Adipocyte (in vitro differentiated cells): Measurements from ENCODE around the gene KCNJ6.
"Not testable (repeated sequence)": the region's sequence is repeated elsewhere in the genome, so short reads cannot be mapped to it uniquely, and the experiment has no call there.

Experiments used
- DNase-seq: peaks from one replicate; pipeline ENCODE4 v3.0.0-alpha.2; 2015; ENCODE audit warnings: low read depth
- H3K27me3 ChIP-seq: replicated peaks from 2 replicates; pipeline ENCODE4 v1.7.0; 2013; ENCODE audit warnings: mild to moderate bottlenecking, low read length, moderate library complexity; ENCODE audit not compliant: control insufficient read depth, insufficient read depth
- H3K36me3 ChIP-seq: 2 replicates; pipeline ENCODE4 v1.7.0; 2013; ENCODE audit warnings: low read length, mild to moderate bottlenecking, moderate library complexity; ENCODE audit not compliant: control insufficient read depth, insufficient read depth, severe bottlenecking
- H3K4me1 ChIP-seq: 2 replicates; pipeline ENCODE4 v1.7.0; 2013; ENCODE audit warnings: mild to moderate bottlenecking, low read length, moderate library complexity; ENCODE audit not compliant: control insufficient read depth, insufficient read depth
- H3K4me3 ChIP-seq: 2 replicates; pipeline ENCODE4 v1.7.0; 2013; ENCODE audit warnings: mild to moderate bottlenecking, low read length, moderate library complexity
- H3K9ac ChIP-seq: 2 replicates; pipeline ENCODE4 v1.7.0; 2013; ENCODE audit warnings: mild to moderate bottlenecking, low read length, moderate library complexity
- H3K9me3 ChIP-seq: 2 replicates; pipeline ENCODE4 v1.7.0; 2013; ENCODE audit warnings: mild to moderate bottlenecking, low read length, moderate library complexity; ENCODE audit not compliant: control insufficient read depth

Gene KCNJ6

GRCh38 chr21:37724201-37724600 lies 192.1 kb downstream of the KCNJ6 start:
- Histone ChIP-seq H3K4me3 (no peak overlapping the region), H3K36me3 (no peaks in the 10 kb centered on the region), H3K9ac (no peak overlapping the region), H3K4me1 (no peaks in the 10 kb centered on the region), H3K27me3 (peaks cover 40% of the 10 kb centered on the region), H3K9me3 (peaks cover 9% of the 10 kb centered on the region)
- no peak for DNase-seq

GRCh38 chr21:37717534-37717933 lies 198.7 kb downstream of the KCNJ6 start:
- no peak overlapping the region for H3K4me3 ChIP-seq
- no peaks in the 10 kb centered on the region for H3K4me1 ChIP-seq
- no peak for DNase-seq
- no peaks in the 10 kb centered on the region for H3K36me3 ChIP-seq
- H3K27me3 ChIP-seq: peaks cover 28% of the 10 kb centered on the region
- H3K9ac ChIP-seq: no peak overlapping the region
- H3K9me3 ChIP-seq: peaks cover 11% of the 10 kb centered on the region

- H3K4me3 ChIP-seq, DNase-seq, H3K4me1 ChIP-seq, H3K36me3 ChIP-seq, H3K9ac ChIP-seq, H3K9me3 ChIP-seq: not testable (repeated sequence)
- peaks cover 14% of the 10 kb centered on the region for H3K27me3 ChIP-seq
Observed at GRCh38 chr21:37712569-37712934, 203.7 kb downstream of the KCNJ6 start.

- Histone ChIP-seq H3K27me3 (peaks cover 10% of the 10 kb centered on the region), H3K4me3 (no peak overlapping the region), H3K36me3 (no peaks in the 10 kb centered on the region), H3K4me1 (no peaks in the 10 kb centered on the region), H3K9me3 (peaks cover 7% of the 10 kb centered on the region), H3K9ac (no peak overlapping the region)
- DNase-seq: peak; percentile 89
Observed at GRCh38 chr21:37711836-37712568, 204.3 kb downstream of the KCNJ6 start.

GRCh38 chr21:37711286-37711829 lies 204.9 kb downstream of the KCNJ6 start:
- H3K9me3 ChIP-seq: peaks cover 8% of the 10 kb centered on the region
- DNase-seq: no peak
- H3K4me1 ChIP-seq: no peaks in the 10 kb centered on the region
- no peak overlapping the region for H3K9ac ChIP-seq
- no peak overlapping the region for H3K4me3 ChIP-seq
- H3K27me3 ChIP-seq: peaks cover 10% of the 10 kb centered on the region
- no peaks in the 10 kb centered on the region for H3K36me3 ChIP-seq

- peaks cover 11% of the 10 kb centered on the region for H3K9me3 ChIP-seq
- no peaks in the 10 kb centered on the region for H3K4me1 ChIP-seq
- peaks cover 11% of the 10 kb centered on the region for H3K27me3 ChIP-seq
- H3K4me3 ChIP-seq: no peak overlapping the region
- no peak for DNase-seq
- H3K36me3 ChIP-seq: no peaks in the 10 kb centered on the region
- no peak overlapping the region for H3K9ac ChIP-seq
Observed at GRCh38 chr21:37710546-37711285, 205.5 kb downstream of the KCNJ6 start.

- H3K9me3 ChIP-seq: peaks cover 5% of the 10 kb centered on the region
- H3K9ac ChIP-seq: no peak overlapping the region
- H3K27me3 ChIP-seq: peaks cover 12% of the 10 kb centered on the region
- no peaks in the 10 kb centered on the region for H3K4me1 ChIP-seq
- no peak for DNase-seq
- no peaks in the 10 kb centered on the region for H3K36me3 ChIP-seq
- no peak overlapping the region for H3K4me3 ChIP-seq
Observed at GRCh38 chr21:37704751-37705150, 211.5 kb downstream of the KCNJ6 start.

GRCh38 chr21:37702241-37702640 lies 214.0 kb downstream of the KCNJ6 start:
- H3K36me3 ChIP-seq: no peaks in the 10 kb centered on the region
- H3K27me3 ChIP-seq: peaks cover 21% of the 10 kb centered on the region
- peaks cover 5% of the 10 kb centered on the region for H3K9me3 ChIP-seq
- H3K9ac ChIP-seq: no peak overlapping the region
- H3K4me1 ChIP-seq: no peaks in the 10 kb centered on the region
- H3K4me3 ChIP-seq: no peak overlapping the region
- DNase-seq: no peak

- Histone ChIP-seq H3K4me1 (no peaks in the 10 kb centered on the region), H3K9ac (no peak overlapping the region), H3K36me3 (no peaks in the 10 kb centered on the region), H3K9me3 (peaks cover 13% of the 10 kb centered on the region), H3K4me3 (no peak overlapping the region), H3K27me3 (peaks cover 28% of the 10 kb centered on the region)
- peak; percentile 85 for DNase-seq
Observed at GRCh38 chr21:37700641-37701202, 215.5 kb downstream of the KCNJ6 start.

GRCh38 chr21:37699024-37699775 lies 217.1 kb downstream of the KCNJ6 start:
- Histone ChIP-seq H3K4me3 (no peak overlapping the region), H3K36me3 (no peaks in the 10 kb centered on the region), H3K9me3 (peaks cover 14% of the 10 kb centered on the region), H3K4me1 (no peaks in the 10 kb centered on the region), H3K9ac (no peak overlapping the region), H3K27me3 (peaks cover 26% of the 10 kb centered on the region)
- no peak for DNase-seq

- Histone ChIP-seq H3K9ac (no peak overlapping the region), H3K27me3 (peaks cover 20% of the 10 kb centered on the region), H3K9me3 (peaks cover 14% of the 10 kb centered on the region), H3K4me1 (no peaks in the 10 kb centered on the region), H3K4me3 (no peak overlapping the region), H3K36me3 (no peaks in the 10 kb centered on the region)
- no peak for DNase-seq
Observed at GRCh38 chr21:37696936-37697335, 219.3 kb downstream of the KCNJ6 start.
